ENCODE data around the gene RGS2.

RGS2 gene

DNA sequence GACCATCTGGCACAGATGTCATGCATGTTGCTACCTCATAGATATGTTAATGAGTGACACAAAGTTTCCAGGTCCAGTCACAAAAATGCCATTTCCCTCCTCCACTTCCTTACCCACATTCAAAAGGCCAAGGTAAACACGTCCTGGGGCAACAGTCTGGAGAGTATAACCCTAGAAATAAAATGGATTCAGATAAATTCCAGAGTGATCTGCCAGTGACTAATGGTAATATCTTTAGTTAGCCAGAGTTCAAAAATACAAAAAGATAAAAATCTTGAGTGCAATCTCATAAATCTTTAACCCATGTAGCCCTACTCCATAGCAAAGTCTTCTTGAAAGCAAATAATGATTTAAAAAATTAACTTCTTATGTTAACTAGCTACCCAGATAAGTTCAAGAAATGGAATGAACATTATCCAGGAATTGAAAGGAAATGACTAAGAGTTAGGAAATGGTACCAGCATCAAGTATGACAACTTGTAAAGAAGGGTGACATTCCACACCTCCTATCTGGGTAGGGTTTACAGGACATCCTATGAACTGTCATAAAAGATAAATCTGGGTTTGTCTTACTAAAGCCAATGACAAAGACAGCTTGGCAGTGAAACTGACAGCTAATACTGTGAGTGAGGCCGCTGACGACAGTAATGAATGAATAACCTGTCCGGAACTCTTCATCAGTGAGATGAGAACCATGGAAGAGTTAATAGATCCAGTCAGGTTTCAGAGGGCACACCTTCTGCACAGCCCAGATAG, 18.1 kb downstream of the RGS2 start:
- Histone ChIP-seq H3K27me3 (ENCODE audit: insufficient read depth, low read length) (no peaks in the 10 kb centered on the region), H3K4me3 (ENCODE audit: low read depth, low read length) (peak overlapping the region; percentile 22; the same call in 1 of the 2 replicates), H3K27ac (ENCODE audit: low read depth, low read length) (peak overlapping the region; percentile 58), H3K4me1 (ENCODE audit: control insufficient read depth, insufficient read depth, low read length, unreplicated experiment) (peaks cover 19% of the 10 kb centered on the region), H3K79me2 (ENCODE audit: control insufficient read depth, insufficient read depth, low read length, unreplicated experiment) (no peaks in the 10 kb centered on the region), H3K36me3 (ENCODE audit: insufficient read depth, low read length) (no peaks in the 10 kb centered on the region), H2AFZ (ENCODE audit: low read length, unreplicated experiment) (no peak overlapping the region)

GRCh38 chr1:192830595-192831246, 21.9 kb downstream of the RGS2 start:
- H3K79me2 ChIP-seq (ENCODE audit: control insufficient read depth, insufficient read depth, low read length, unreplicated experiment), result no peaks in the 10 kb centered on the region
- H3K27me3 ChIP-seq (ENCODE audit: insufficient read depth, low read length), result no peaks in the 10 kb centered on the region
- H3K4me3 ChIP-seq (ENCODE audit: low read depth, low read length), result no peak overlapping the region
- H3K27ac ChIP-seq (ENCODE audit: low read depth, low read length), result no peak overlapping the region
- H2AFZ ChIP-seq (ENCODE audit: low read length, unreplicated experiment), result no peak overlapping the region
- H3K4me1 ChIP-seq (ENCODE audit: control insufficient read depth, insufficient read depth, low read length, unreplicated experiment), result peaks cover 19% of the 10 kb centered on the region
- H3K36me3 ChIP-seq (ENCODE audit: insufficient read depth, low read length), result no peaks in the 10 kb centered on the region

GRCh38 chr1:192831706-192832355, 23.0 kb downstream of the RGS2 start:
- Histone ChIP-seq H3K36me3 (ENCODE audit: insufficient read depth, low read length) (no peaks in the 10 kb centered on the region), H3K4me1 (ENCODE audit: control insufficient read depth, insufficient read depth, low read length, unreplicated experiment) (peaks cover 9% of the 10 kb centered on the region), H3K27me3 (ENCODE audit: insufficient read depth, low read length) (no peaks in the 10 kb centered on the region), H3K27ac (ENCODE audit: low read depth, low read length) (no peak overlapping the region), H3K79me2 (ENCODE audit: control insufficient read depth, insufficient read depth, low read length, unreplicated experiment) (no peaks in the 10 kb centered on the region), H2AFZ (ENCODE audit: low read length, unreplicated experiment) (no peak overlapping the region), H3K4me3 (ENCODE audit: low read depth, low read length) (no peak overlapping the region)

- Histone ChIP-seq H3K27me3 (ENCODE audit: insufficient read depth, low read length) (no peaks in the 10 kb centered on the region), H3K4me1 (ENCODE audit: control insufficient read depth, insufficient read depth, low read length, unreplicated experiment) (peaks cover 2% of the 10 kb centered on the region), H2AFZ (ENCODE audit: low read length, unreplicated experiment) (no peak overlapping the region), H3K79me2 (ENCODE audit: control insufficient read depth, insufficient read depth, low read length, unreplicated experiment) (no peaks in the 10 kb centered on the region), H3K4me3 (ENCODE audit: low read depth, low read length) (no peak overlapping the region), H3K36me3 (ENCODE audit: insufficient read depth, low read length) (no peaks in the 10 kb centered on the region), H3K27ac (ENCODE audit: low read depth, low read length) (no peak overlapping the region)
Observed at GRCh38 chr1:192832492-192832891, 23.7 kb downstream of the RGS2 start.

DNA sequence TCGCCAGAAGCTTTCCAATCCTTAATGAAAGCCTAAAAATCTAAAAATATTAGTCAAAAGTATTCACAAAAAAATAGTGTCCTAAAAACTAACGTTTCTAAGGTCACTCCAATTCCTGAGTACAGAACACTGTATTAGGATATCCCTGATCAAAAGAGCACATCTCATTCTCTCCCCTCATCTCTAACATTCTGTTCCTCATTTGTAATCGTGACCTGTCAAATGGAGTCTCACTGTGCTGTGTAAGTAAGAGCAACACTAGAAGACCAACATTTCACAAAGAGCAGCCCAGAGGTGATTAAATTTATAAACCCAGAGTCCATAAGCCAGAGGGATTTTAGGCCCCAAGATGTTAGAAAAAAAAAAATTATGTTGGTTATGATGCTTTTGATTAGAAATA, 26.3 kb downstream of the RGS2 start:
- H3K36me3 ChIP-seq (ENCODE audit: insufficient read depth, low read length), result no peaks in the 10 kb centered on the region
- H3K4me1 ChIP-seq (ENCODE audit: control insufficient read depth, insufficient read depth, low read length, unreplicated experiment), result no peaks in the 10 kb centered on the region
- H3K4me3 ChIP-seq (ENCODE audit: low read depth, low read length), result no peak overlapping the region
- H3K79me2 ChIP-seq (ENCODE audit: control insufficient read depth, insufficient read depth, low read length, unreplicated experiment), result no peaks in the 10 kb centered on the region
- peak overlapping the region; percentile 41 for H2AFZ ChIP-seq (ENCODE audit: low read length, unreplicated experiment)
- H3K27ac ChIP-seq (ENCODE audit: low read depth, low read length), result no peak overlapping the region
- H3K27me3 ChIP-seq (ENCODE audit: insufficient read depth, low read length), result no peaks in the 10 kb centered on the region

DNA sequence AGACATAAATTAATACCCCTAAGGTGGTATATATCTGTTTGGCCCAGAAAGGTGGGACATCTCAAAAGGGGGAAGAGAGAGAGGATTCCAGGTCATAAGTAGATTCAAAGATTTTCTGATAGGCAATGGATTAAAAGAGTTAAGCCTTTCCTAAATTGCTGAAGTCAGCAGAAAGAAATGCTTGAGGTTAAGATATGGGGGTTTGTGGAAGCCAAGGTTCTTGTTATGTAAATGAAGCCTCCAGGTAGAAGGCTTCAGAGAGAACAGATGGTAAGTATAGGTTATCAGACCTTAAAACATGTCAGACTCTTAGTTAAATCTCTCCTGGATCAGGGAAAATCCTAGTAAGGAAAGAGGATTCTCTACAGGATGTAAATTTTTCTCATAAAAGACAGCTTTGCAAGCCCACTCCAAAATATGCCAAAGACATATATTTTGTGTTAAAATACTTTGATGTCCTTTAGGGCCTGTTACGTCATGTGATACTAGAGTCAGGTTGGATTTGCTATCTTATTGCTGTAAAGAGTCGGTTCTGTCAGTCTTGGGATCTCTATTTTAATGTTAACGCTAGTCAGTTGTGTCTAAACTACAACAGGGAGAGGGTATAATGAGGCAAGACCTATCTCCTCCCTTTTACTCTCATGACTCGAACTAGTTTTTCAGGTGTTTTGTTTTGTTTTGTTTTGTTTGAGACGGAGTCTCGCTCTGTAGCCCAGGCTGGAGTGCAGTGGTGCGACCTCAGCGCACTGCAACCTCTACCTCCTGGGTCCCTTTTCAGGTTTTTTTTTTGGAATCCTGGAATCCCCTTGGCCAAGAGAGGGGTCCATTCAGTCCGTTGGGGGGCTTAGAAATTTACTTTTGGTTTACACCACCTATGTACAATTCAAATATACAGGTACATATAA, 30.6 kb downstream of the RGS2 start:
- H3K36me3 ChIP-seq (ENCODE audit: insufficient read depth, low read length), result no peaks in the 10 kb centered on the region
- no peaks in the 10 kb centered on the region for H3K79me2 ChIP-seq (ENCODE audit: control insufficient read depth, insufficient read depth, low read length, unreplicated experiment)
- no peak overlapping the region for H3K27ac ChIP-seq (ENCODE audit: low read depth, low read length)
- H3K4me3 ChIP-seq (ENCODE audit: low read depth, low read length), result no peak overlapping the region
- H2AFZ ChIP-seq (ENCODE audit: low read length, unreplicated experiment), result no peak overlapping the region
- H3K4me1 ChIP-seq (ENCODE audit: control insufficient read depth, insufficient read depth, low read length, unreplicated experiment), result no peaks in the 10 kb centered on the region
- H3K27me3 ChIP-seq (ENCODE audit: insufficient read depth, low read length), result no peaks in the 10 kb centered on the region

DNA sequence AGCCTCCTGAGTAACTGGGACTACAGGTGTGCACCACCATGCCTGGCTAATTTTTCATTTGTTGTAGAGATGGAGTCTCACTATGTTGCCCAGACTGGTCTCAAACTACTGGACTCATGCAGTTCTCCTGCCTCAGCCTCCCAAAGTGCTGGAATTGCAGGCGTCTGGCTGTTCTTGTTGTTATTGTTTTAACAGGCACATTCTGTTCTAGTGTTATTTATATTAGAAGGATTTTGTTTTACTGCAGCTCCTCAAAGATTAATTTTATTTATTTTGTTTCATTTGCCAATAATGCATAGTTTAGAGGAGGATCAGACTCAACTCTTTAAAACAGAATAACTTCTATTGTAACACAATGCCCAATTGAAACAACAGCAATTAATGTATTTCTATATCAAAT, 35.5 kb downstream of the RGS2 start:
- no peak overlapping the region for H3K4me3 ChIP-seq (ENCODE audit: low read depth, low read length)
- H2AFZ ChIP-seq (ENCODE audit: low read length, unreplicated experiment), result no peak overlapping the region
- H3K27ac ChIP-seq (ENCODE audit: low read depth, low read length), result no peak overlapping the region
- no peaks in the 10 kb centered on the region for H3K79me2 ChIP-seq (ENCODE audit: control insufficient read depth, insufficient read depth, low read length, unreplicated experiment)
- no peaks in the 10 kb centered on the region for H3K27me3 ChIP-seq (ENCODE audit: insufficient read depth, low read length)
- no peaks in the 10 kb centered on the region for H3K4me1 ChIP-seq (ENCODE audit: control insufficient read depth, insufficient read depth, low read length, unreplicated experiment)
- H3K36me3 ChIP-seq (ENCODE audit: insufficient read depth, low read length), result no peaks in the 10 kb centered on the region

- no peaks in the 10 kb centered on the region for H3K36me3 ChIP-seq (ENCODE audit: insufficient read depth, low read length)
- no peak overlapping the region for H2AFZ ChIP-seq (ENCODE audit: low read length, unreplicated experiment)
- no peaks in the 10 kb centered on the region for H3K4me1 ChIP-seq (ENCODE audit: control insufficient read depth, insufficient read depth, low read length, unreplicated experiment)
- no peak overlapping the region for H3K27ac ChIP-seq (ENCODE audit: low read depth, low read length)
- H3K4me3 ChIP-seq (ENCODE audit: low read depth, low read length), result no peak overlapping the region
- H3K79me2 ChIP-seq (ENCODE audit: control insufficient read depth, insufficient read depth, low read length, unreplicated experiment), result no peaks in the 10 kb centered on the region
- H3K27me3 ChIP-seq (ENCODE audit: insufficient read depth, low read length), result no peaks in the 10 kb centered on the region
Observed at GRCh38 chr1:192846950-192847349, 38.1 kb downstream of the RGS2 start.

GRCh38 chr1:192849011-192849410, 40.2 kb downstream of the RGS2 start:
- Histone ChIP-seq H3K27me3 (ENCODE audit: insufficient read depth, low read length) (no peaks in the 10 kb centered on the region), H3K27ac (ENCODE audit: low read depth, low read length) (no peak overlapping the region), H3K4me1 (ENCODE audit: control insufficient read depth, insufficient read depth, low read length, unreplicated experiment) (no peaks in the 10 kb centered on the region), H3K4me3 (ENCODE audit: low read depth, low read length) (no peak overlapping the region), H2AFZ (ENCODE audit: low read length, unreplicated experiment) (no peak overlapping the region), H3K79me2 (ENCODE audit: control insufficient read depth, insufficient read depth, low read length, unreplicated experiment) (no peaks in the 10 kb centered on the region), H3K36me3 (ENCODE audit: insufficient read depth, low read length) (no peaks in the 10 kb centered on the region)

GRCh38 chr1:192849442-192849841, 40.6 kb downstream of the RGS2 start:
- no peak overlapping the region for H2AFZ ChIP-seq (ENCODE audit: low read length, unreplicated experiment)
- no peaks in the 10 kb centered on the region for H3K4me1 ChIP-seq (ENCODE audit: control insufficient read depth, insufficient read depth, low read length, unreplicated experiment)
- no peaks in the 10 kb centered on the region for H3K36me3 ChIP-seq (ENCODE audit: insufficient read depth, low read length)
- H3K27ac ChIP-seq (ENCODE audit: low read depth, low read length), result no peak overlapping the region
- H3K79me2 ChIP-seq (ENCODE audit: control insufficient read depth, insufficient read depth, low read length, unreplicated experiment), result no peaks in the 10 kb centered on the region
- no peaks in the 10 kb centered on the region for H3K27me3 ChIP-seq (ENCODE audit: insufficient read depth, low read length)
- H3K4me3 ChIP-seq (ENCODE audit: low read depth, low read length), result no peak overlapping the region

All from ACC112 (cell line).